Femur (tissue), 1 donor: ENCODE results near the gene RAET1G.
"Not testable (repeated sequence)": the region's sequence is repeated elsewhere in the genome, so short reads cannot be mapped to it uniquely, and the experiment has no call there.

Experiments used
- DNase-seq: peaks from one replicate; pipeline ENCODE4 v3.0.0-alpha.2; 2017

Gene RAET1G

GRCh38 chr6:149953390-149953789, 30.5 kb upstream of the RAET1G start:
- DNase-seq: not testable (repeated sequence)

DNA sequence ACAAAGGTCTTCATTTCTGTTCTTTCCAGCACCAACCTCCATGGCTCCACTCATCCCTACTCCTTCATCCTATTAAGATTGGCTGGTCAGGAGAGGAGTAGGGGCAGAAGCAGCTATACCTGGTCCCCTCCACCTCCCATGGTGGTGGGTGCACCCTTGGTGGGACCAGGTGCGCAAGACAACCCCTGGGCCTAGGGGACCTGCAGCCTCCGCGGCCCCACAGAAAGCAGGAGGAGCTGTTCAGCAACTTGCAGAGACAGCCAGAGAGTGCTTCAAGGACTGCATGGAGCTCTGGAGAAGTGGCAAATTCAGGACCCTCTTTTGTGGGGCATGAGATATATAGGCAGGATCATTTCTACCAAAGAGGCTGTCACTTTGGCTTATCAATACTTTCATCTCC, 28.7 kb upstream of the RAET1G start:
- DNase-seq: no peak

DNA sequence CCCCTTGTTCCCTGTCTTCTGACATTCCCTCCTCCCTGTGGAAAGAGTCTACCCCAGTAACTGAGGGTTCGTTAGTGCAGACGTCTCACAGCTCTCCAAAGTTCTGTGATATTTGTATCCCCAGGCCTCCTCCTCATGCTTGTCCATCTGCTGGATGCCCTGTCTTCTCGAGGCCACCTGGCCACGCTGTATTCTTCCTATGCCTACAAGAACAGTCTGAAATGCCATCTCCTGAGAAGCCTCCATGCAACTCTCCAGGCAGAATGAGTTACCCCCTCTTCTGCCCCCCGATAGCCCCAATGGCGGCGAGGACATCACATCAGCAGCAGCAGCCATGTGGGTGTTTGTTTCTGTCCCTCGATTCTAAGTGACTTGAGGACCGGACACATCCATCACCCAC, 28.2 kb upstream of the RAET1G start:
- peak; percentile 4 for DNase-seq

DNA sequence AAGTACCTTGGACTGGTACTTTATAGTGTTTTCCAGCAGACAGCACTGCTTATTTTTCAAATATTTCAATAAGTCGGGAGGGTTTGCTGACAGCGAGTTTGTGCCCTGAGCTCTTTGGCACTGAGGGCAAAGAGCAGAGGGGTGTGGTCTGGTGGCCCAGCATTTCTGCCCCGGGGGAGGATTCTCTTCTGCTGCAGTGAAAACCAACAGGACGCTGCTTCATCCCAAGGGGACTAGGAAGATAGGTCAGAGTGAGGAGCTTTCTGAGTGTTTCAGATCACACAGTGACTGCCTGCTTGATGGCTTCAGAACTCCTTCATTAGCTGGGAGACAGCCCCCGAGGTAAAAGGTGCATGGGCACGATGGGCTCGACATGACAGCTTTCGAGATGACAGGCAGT, 27.5 kb upstream of the RAET1G start:
- no peak for DNase-seq

DNA sequence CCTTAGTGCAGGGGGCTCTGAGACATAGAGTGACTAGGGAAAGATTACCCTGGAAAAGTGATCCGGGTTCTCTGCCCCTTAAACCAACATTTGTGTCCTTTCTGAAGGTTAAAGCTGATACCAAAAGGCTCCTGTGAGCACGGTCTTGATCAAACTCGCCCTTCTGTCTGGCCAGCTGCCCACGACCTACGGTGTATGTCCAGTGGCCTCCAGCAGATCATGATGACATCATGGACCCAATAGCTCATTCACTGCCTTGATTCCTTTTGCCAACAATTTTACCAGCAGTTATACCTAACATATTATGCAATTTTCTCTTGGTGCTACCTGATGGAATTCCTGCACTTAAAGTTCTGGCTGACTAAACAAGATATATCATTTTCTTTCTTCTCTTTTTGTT, 25.7 kb upstream of the RAET1G start:
- DNase-seq: no peak

DNA sequence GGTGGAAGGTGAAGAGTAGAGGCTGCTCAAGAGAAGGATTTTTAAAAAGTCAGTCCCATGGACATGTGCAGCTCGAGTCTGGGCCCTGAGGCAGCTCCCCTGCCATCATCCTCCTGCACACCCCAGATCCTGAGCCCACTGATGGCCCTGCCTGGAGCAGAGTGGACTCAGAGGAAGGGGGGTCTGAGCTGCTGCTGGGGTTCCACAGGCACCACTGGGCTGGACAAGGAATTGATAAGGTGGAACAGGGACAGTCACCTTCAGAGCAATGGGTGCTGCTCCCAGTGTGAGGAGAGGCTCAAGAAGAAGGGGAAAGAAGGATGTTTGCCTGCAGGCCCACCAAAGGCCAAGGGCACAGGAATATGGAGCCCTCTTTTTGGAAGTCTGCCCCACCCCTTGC, 25.1 kb upstream of the RAET1G start:
- peak; percentile 5 for DNase-seq

DNA sequence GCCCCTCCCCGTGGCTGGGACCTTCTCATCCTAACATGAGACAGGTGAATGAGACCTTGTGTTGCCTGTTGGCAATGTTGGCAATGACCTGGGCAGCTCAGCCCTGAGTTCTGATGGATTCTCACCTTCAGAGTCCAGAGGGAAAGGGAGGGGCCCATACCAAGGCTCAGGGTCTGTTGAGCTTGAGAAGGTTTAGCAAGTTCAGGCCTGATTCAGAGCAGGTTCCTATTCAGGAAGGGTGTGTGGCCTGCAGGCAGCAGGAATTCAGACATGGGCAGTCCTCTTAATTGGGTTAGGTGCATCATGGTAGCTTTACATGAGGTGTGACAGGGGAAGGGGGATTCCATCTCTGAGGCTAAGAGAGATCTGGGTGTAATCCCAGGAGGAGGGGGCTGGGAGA, 24.6 kb upstream of the RAET1G start:
- not testable (repeated sequence) for DNase-seq

- not testable (repeated sequence) for DNase-seq
These were observed 23.7 kb upstream of the RAET1G start for GRCh38 chr6:149946631-149947030.

DNA sequence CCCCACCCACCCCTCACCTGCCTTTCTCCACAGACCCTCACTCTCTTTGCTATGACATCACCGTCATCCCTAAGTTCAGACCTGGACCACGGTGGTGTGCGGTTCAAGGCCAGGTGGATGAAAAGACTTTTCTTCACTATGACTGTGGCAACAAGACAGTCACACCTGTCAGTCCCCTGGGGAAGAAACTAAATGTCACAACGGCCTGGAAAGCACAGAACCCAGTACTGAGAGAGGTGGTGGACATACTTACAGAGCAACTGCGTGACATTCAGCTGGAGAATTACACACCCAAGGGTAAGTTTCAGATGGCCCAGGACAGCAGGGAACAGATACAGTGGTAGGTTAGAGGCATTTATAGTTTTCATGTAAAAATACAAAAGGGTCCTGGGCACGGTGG, 22.4 kb upstream of the RAET1G start:
- not testable (repeated sequence) for DNase-seq

DNA sequence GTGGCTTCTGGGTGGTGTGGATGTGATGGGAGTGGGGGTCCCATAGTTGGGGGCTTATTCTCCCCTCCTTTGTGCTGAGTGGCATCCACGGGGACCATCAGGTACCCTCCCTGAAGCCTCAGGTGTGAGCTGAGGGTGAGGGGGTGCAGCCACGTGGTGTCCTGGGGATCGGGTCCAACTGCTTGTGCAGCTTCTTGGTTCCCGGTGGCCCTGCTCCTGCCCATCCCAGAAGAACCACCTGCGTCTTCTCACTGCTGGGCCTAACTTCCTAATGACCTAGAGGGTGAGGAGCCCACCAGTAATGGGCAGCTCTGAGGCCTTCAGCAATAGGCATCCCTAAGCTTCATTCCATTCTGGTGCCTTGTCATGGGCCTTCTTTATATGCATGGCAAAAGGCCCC, 20.4 kb upstream of the RAET1G start:
- DNase-seq: peak; percentile 12

DNA sequence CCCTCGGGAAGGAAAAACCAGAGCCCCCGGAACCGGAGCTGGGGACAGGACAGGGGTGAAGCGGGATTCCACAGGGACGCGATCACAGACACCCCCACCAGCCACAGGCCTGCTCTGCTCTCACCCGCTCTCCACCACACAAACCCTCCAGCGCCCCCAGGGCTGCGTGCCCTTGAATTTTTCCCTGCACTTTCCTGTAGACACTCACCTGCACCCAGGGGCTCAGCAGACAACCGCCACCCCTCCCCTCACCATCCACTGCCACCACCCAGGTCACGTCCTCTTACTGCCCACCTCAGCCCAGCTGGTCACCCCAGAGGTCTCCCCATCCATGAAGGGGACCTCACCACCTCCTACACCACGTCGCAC, 19.5 kb upstream of the RAET1G start:
- no peak for DNase-seq

GRCh38 chr6:149941583-149942460, 18.9 kb upstream of the RAET1G start, which contains the start of gene ULBP2:
Gene ULBP2, plus strand, starts transcription at chr6:149942014. Its CDS starts 59 bp downstream, at chr6:149942073.
- DNase-seq: peak; percentile 93

GRCh38 chr6:149940672-149940982, 17.7 kb upstream of the RAET1G start:
- DNase-seq: peak; percentile 18

DNA sequence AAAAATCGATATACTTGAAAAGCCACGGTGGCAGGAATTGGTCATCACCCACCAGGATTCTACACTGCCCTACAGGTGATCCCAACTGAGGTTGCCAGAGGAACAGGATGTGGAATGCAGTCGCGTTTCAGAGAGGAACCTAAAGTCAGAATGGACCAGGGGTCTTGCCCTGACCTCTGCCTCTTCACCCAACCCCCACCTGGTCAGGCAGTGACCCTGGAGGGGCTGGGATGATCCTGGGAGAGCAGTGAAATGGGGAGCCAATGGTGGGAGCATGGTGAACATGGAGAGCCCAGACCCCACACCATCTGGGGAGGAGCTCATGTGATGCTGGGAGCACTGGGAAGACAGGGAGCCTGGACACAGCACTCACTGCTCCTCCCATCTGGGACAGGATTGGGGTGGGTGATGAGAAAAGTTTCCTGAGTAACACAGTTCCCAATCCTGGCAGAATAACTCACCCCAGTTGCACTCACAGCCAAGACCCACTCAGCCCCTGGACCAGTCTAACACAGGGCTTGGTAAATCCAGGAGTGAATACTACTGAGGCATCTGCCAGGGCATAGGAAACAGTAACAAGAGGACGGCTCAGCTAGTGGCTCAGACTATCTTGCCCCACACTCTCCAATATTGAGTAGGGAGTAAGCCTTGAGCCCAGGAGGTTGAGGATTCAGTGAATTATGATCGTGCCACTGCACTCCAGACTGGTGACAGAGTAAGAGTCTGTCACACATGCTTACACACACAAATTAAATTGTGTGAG, 17.2 kb upstream of the RAET1G start:
- peak; percentile 18 for DNase-seq

DNA sequence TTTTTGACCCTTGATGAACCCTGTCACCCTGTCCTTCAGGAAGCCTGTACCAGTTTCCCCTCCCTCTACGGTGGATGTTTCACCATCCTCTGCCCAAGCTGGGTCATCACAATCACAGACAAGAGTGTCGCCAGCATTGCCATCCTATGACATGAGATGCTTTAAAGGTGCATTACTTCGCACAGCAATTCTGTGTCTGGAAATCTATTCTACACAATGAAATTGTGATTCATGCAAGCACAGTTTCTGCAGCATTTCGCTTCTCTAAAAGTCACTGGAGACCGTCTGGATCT, 16.4 kb upstream of the RAET1G start:
- no peak for DNase-seq

DNA sequence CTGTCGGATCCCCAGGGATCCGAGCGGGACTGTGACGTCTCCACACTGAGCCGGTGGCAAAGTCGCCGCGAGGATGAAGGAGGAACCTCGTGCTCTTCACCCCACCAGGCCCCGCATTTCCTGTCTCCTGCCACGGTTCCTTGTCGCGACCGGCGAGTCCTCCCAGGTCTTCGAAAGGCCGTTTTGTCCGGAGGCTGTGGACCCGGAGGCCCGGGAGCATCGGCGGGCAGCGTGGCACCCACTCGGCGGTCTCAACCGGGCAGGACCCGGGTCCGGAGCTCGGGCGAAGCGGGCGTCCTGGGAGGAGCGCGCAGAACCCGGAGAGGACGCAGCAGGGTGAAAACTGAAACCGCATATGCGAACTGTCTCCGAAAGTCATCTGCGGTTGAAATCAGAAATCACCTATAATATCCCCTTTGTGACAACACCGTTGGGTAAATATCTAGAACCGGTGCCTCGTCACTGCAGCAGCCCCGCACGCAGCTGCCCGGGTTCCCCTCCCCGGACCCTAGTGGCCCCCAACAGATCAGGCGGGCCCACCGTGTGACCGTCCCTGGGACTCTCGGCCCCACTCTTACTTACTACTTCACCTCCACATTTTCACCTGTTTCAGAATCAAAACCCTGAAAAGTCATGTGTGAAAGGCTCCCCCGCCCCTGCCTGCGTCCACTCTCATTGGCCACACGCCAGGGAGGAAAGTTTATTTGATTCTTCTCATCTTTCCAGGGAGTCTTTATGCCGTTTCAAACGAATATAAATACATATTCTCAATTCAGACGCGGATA, 15.8 kb upstream of the RAET1G start:
- peak; percentile 36 for DNase-seq

GRCh38 chr6:149938013-149938570, 15.2 kb upstream of the RAET1G start:
- DNase-seq: not testable (repeated sequence)

DNA sequence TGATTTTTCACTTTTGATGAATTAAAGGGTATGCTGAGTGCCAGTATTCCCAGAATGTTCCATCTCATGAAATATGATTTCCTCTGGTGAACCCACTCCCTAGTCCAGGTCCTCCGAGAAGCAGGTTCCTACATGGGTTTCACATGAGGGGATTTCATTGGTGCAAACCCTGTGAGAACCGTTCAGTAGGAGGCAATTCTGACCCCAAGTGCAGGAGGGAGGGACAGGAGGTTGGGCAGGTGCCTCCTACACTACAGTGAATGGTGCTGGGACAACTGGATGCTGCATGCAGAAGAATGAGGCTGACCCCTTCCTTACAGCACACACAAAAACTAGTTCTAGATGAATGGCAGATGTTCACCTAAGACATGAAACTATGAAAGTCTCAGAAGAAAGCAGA, 13.8 kb upstream of the RAET1G start:
- no peak for DNase-seq

DNA sequence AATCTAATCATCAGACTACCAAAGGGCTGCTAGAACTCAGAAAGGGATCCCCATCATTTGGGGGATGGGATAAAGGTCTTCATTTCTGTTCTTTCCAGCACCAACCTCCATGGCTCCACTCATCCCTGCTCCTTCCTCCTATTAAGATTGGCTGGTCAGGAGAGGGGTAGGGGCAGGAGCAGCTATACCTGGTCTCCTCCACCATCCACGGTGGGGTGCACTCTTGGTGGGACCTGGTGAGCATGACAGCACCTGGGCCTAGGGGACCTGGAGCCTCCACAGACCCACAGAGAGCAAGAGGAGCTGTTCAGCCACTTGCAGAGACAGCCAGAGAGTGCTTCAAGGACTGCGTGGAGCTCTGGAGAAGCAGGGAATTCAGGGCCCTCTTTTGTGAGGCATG, 12.7 kb upstream of the RAET1G start:
- DNase-seq: no peak

- DNase-seq: no peak
These were observed 12.3 kb upstream of the RAET1G start for GRCh38 chr6:149935246-149935645.

GRCh38 chr6:149934249-149935156, 11.6 kb upstream of the RAET1G start:
- peak; percentile 66 for DNase-seq

DNA sequence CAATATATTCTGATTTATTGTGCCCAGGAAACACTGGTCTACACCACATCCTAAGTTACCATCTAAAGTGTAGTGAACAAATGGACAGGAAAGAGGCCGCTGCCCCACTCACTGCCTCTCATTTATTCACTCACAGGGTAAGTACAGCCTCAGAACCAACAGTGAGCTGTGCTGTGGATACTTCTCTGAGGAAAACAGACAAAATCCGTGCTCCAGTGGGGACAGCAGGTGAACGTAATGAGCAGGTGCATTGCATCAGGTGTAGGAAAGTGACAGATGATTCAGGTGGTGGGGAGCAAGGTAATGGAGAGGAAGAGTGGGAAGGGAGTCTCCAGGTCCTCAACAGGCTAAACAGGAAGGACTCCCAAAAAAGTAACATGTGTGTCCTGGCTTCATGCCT, 10.5 kb upstream of the RAET1G start:
- DNase-seq: peak; percentile 4
